ENCODE measurements around the gene YEATS2.

DNA sequence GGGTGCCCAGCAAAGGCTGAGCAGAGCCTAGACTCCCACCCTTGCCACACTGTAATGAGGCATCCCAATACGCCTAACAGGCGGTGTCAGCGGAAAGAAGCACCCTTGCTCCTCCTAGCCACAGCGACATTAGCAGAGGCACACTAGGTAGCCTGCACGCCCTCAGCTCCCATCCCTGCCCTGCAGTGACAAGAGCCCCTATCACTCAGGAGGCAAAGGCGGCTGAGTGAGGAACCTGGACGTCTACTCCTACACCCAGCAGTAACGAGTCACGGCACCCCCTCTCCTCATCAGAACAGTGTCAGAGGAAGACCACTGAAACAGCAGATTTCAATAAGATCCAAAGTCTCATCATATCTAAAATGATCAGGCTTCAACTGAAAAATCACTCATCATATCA is 139.8 kb downstream of the YEATS2 start:
- TF ChIP-seq, protein P1, sequence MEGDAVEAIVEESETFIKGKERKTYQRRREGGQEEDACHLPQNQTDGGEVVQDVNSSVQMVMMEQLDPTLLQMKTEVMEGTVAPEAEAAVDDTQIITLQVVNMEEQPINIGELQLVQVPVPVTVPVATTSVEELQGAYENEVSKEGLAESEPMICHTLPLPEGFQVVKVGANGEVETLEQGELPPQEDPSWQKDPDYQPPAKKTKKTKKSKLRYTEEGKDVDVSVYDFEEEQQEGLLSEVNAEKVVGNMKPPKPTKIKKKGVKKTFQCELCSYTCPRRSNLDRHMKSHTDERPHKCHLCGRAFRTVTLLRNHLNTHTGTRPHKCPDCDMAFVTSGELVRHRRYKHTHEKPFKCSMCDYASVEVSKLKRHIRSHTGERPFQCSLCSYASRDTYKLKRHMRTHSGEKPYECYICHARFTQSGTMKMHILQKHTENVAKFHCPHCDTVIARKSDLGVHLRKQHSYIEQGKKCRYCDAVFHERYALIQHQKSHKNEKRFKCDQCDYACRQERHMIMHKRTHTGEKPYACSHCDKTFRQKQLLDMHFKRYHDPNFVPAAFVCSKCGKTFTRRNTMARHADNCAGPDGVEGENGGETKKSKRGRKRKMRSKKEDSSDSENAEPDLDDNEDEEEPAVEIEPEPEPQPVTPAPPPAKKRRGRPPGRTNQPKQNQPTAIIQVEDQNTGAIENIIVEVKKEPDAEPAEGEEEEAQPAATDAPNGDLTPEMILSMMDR (IDR thresholded peaks at IDR 0.05): no peak
- TF ChIP-seq POLR2A (IDR thresholded peaks at IDR 0.05) (no peak), POLR2AphosphoS5 (IDR thresholded peaks at IDR 0.05) (no peak)
